Measurements from ENCODE around the gene CCDC28B. TPM values are rescaled to one million over a fixed set of nuclear protein-coding genes. Genes with fewer than 3 reads are reported as not detected.

Gene CCDC28B
- total RNA-seq, 1 donor from 2014 or later = 58.5 TPM

DNA sequence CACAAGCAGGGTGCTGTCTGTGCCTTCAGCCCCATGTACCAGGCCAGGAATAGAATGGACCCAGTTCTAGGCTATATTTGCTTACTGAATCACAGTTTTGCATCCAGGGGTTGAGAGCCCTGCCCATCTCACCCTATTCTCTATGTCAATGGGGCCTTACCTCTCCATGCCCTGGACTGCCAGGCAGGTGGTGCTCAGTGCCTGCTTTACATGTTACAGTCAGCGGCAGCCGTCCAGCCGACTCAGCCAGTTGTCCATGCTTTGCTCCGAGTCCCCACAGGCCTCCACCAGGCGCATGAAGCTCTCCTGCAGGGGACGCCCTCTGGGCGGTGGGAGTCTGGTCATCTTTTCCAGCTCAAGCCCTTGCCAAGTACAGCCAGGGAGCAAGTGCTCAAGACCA lies 34.4 kb downstream of the CCDC28B start:
- Histone ChIP-seq H3K27ac (ENCODE audit: low read depth, low read length) (no peak overlapping the region), H3K36me3 (ENCODE audit: control insufficient read depth in 3 of 3, insufficient read depth in 3 of 3, low read length in 3 of 3) (peaks cover 17 to 25% (median 18%) of the 10 kb centered on the region in 3 donors), H3K9ac (ENCODE audit: low read depth in 1 of 3, low read length in 3 of 3) (no peak overlapping the region)

DNA sequence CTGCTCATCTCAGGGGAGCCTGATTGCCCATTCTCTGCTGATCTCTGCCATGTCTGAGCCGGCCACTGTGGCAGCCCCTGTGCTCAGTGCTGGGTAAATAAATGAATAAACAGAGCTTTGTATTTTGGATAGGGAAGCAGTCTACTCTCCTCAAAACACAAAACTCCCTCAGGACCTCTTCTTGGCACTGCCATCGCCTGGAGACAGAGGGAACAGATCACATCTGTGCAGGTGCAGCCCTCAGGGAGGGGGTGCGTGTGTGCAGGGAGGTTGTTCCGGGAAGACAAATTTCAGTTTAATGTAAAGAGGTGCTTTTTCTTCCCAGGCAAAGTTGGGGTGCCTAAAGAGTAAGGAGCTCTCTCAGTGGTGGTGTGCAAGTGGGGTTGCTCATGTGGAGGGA lies 38.9 kb downstream of the CCDC28B start:
- Histone ChIP-seq H3K4me3 (ENCODE audit: low read length in 3 of 3) (no peak overlapping the region), H3K9ac (ENCODE audit: low read depth in 1 of 3, low read length in 3 of 3) (no peak overlapping the region), H3K36me3 (ENCODE audit: control insufficient read depth in 3 of 3, insufficient read depth in 3 of 3, low read length in 3 of 3) (peaks cover 0 to 2% (median under 1%) of the 10 kb centered on the region in 3 donors), H3K27me3 (ENCODE audit: control insufficient read depth in 3 of 3, insufficient read depth in 3 of 3, low read length in 3 of 3) (no peaks in the 10 kb centered on the region), H3K9me3 (ENCODE audit: control insufficient read depth in 3 of 3, low read length in 3 of 3) (no peaks in the 10 kb centered on the region), H3K4me1 (ENCODE audit: control insufficient read depth in 3 of 3, insufficient read depth in 3 of 3, low read length in 3 of 3) (peaks cover 7 to 24% (median 22%) of the 10 kb centered on the region in 3 donors), H3K27ac (ENCODE audit: low read depth, low read length) (no peak overlapping the region)

More for the DNA sequence above, 34.4 kb downstream of the CCDC28B start:
- no peak overlapping the region for H3K4me3 ChIP-seq (ENCODE audit: low read length in 3 of 3)
- H3K27me3 ChIP-seq (ENCODE audit: control insufficient read depth in 3 of 3, insufficient read depth in 3 of 3, low read length in 3 of 3) = no peaks in the 10 kb centered on the region
- peaks cover 0 to 2% (median 0%) of the 10 kb centered on the region in 3 donors for H3K4me1 ChIP-seq (ENCODE audit: control insufficient read depth in 3 of 3, insufficient read depth in 3 of 3, low read length in 3 of 3)
- no peaks in the 10 kb centered on the region for H3K9me3 ChIP-seq (ENCODE audit: control insufficient read depth in 3 of 3, low read length in 3 of 3)

DNA sequence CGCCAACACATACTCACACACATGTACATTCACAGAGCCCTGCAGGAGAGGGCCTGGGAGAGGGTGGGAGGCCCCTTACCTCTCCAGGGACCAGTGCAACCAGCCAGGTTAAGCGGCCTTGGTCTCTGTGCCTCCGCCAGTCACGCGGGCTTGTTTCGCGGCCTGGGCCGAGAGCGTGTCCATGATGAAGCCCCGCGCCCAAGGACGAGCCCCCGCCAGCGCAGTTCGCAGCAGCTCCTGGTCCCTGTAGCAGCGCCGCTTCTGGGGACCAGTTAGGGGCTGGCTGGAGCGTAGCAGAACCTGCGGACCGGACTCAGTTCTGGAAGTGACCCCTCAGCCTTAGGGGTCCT lies 39.4 kb downstream of the CCDC28B start:
- no peaks in the 10 kb centered on the region for H3K36me3 ChIP-seq (ENCODE audit: control insufficient read depth in 3 of 3, insufficient read depth in 3 of 3, low read length in 3 of 3)
- peaks cover 7 to 24% (median 22%) of the 10 kb centered on the region in 3 donors for H3K4me1 ChIP-seq (ENCODE audit: control insufficient read depth in 3 of 3, insufficient read depth in 3 of 3, low read length in 3 of 3)
- peak overlapping the region; percentile 57 to 79 (median 70) for H3K9ac ChIP-seq (ENCODE audit: low read depth in 1 of 3, low read length in 3 of 3)
- H3K27me3 ChIP-seq (ENCODE audit: control insufficient read depth in 3 of 3, insufficient read depth in 3 of 3, low read length in 3 of 3) = no peaks in the 10 kb centered on the region
- peak overlapping the region; percentile 72 to 87 (median 78) for H3K4me3 ChIP-seq (ENCODE audit: low read length in 3 of 3)
- peak overlapping the region; percentile 75 for H3K27ac ChIP-seq (ENCODE audit: low read depth, low read length)
- no peaks in the 10 kb centered on the region for H3K9me3 ChIP-seq (ENCODE audit: control insufficient read depth in 3 of 3, low read length in 3 of 3)

DNA sequence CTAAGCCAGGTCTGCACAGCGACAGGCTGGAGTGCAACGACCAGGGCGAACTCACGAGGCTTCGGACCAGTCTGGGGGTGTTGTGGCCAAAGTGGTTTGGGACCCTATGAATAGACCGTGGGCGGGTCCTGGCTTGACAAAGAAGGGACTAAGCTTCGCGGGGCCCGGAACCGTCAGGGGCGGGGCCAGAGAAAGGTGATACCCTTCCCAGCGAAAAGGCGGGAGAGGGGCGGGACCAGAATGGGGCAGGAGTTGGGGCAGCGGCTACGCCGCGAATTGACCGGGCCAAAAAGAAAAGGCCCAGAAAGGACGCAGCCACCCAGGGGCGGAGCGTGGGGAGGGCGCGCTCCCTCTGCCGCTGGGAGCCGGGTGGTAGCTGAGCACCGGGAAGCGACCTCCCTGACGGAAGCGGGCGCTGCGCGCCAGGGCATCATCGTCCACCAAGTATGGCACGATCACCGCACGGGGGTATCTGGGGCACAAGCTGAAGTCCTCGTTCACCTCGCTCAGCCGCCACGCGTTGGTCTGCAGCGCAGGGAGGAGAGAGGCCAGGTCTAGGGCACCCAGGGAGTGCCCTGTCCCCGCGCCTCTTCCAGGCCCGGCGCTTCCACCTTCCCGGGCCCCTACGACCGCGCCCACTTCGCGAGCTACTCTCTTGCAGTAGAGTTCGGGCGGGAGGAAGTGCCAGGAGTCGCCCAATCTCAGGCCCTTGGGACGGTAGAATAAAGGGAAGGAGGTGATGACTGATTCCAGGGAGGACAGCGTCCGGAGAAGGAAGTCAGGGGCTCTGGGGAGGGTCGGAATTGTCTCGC lies 40.0 kb downstream of the CCDC28B start:
- Histone ChIP-seq H3K36me3 (ENCODE audit: control insufficient read depth in 3 of 3, insufficient read depth in 3 of 3, low read length in 3 of 3) (no peaks in the 10 kb centered on the region), H3K9ac (ENCODE audit: low read depth in 1 of 3, low read length in 3 of 3) (peak overlapping the region; percentile 57 to 79 (median 70)), H3K27ac (ENCODE audit: low read depth, low read length) (peak overlapping the region; percentile 75), H3K4me3 (ENCODE audit: low read length in 3 of 3) (peak overlapping the region; percentile 72 to 87 (median 78)), H3K27me3 (ENCODE audit: control insufficient read depth in 3 of 3, insufficient read depth in 3 of 3, low read length in 3 of 3) (no peaks in the 10 kb centered on the region), H3K4me1 (ENCODE audit: control insufficient read depth in 3 of 3, insufficient read depth in 3 of 3, low read length in 3 of 3) (peaks cover 8 to 24% (median 22%) of the 10 kb centered on the region in 3 donors), H3K9me3 (ENCODE audit: control insufficient read depth in 3 of 3, low read length in 3 of 3) (no peaks in the 10 kb centered on the region)

DNA sequence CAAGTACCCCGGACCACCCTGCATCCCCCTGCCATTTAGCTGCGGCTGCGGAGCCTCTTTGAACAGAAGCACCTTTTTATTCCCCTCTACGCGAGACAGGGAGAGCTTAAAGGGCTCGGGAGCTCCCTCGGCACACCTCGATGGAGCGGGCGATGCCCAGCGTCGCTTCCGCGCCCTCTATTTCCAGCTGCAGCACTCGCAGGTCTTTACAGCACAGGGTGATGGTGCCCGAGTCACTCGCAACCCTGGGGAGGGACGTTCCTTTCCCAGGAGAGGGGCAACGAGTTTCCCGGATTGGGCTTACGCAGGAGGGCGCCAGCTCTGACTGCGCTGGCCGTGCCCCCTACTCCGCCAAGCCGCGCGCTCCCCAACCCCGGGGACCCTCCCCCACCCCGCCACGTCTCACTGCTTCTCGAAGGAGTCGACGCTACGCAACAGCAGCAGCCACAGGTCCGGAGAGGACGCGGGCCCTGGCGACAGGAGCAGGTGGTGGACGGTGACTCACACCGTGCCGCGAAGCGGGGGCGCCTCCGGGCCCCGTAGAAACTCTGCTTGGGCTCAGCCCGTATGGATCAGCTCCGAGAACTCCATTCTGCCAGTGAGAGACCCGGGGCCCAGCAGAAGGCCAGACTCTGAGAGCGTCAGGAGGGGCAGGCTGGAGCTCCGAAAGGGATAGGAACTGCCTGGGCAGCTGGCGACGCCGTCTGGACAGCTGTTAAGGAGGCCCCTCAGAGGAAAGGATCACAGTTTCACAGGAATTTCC lies 40.8 kb downstream of the CCDC28B start:
- H3K9me3 ChIP-seq (ENCODE audit: control insufficient read depth in 3 of 3, low read length in 3 of 3) = no peaks in the 10 kb centered on the region
- peak overlapping the region; percentile 70 to 79 (median 74) for H3K9ac ChIP-seq (ENCODE audit: low read depth in 1 of 3, low read length in 3 of 3)
- H3K4me3 ChIP-seq (ENCODE audit: low read length in 3 of 3) = peak overlapping the region; percentile 72 to 87 (median 78)
- no peaks in the 10 kb centered on the region for H3K27me3 ChIP-seq (ENCODE audit: control insufficient read depth in 3 of 3, insufficient read depth in 3 of 3, low read length in 3 of 3)
- peak overlapping the region; percentile 75 for H3K27ac ChIP-seq (ENCODE audit: low read depth, low read length)
- H3K36me3 ChIP-seq (ENCODE audit: control insufficient read depth in 3 of 3, insufficient read depth in 3 of 3, low read length in 3 of 3) = no peaks in the 10 kb centered on the region
- peaks cover 13 to 30% (median 25%) of the 10 kb centered on the region in 3 donors for H3K4me1 ChIP-seq (ENCODE audit: control insufficient read depth in 3 of 3, insufficient read depth in 3 of 3, low read length in 3 of 3)

DNA sequence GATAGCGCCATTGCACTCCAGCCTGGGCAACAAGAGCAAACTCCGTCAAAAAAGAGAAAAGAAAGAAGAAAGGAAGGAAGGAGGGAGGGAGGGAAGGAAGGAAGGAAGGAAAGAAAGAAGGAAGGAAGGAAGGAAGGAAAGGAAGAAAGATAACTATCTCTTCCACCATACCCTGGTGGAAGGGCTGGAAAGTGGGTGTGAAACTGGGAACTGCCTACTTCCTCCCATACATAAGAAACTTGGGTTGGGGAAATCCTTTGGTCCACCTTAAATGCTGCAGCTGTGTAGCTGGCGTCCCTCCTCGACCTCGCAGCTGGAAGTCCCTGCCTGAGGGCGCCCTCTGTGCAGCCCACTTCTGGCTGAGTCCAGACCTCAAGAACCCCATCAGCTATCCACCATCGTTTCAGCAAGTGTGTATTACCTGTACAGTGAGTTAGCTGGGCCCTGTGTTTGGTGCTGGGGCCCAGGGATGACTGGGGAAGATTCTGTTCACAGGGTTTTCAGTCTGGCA lies 42.0 kb downstream of the CCDC28B start:
- Histone ChIP-seq H3K9me3 (ENCODE audit: control insufficient read depth in 3 of 3, low read length in 3 of 3) (no peaks in the 10 kb centered on the region), H3K27me3 (ENCODE audit: control insufficient read depth in 3 of 3, insufficient read depth in 3 of 3, low read length in 3 of 3) (no peaks in the 10 kb centered on the region), H3K9ac (ENCODE audit: low read depth in 1 of 3, low read length in 3 of 3) (peak overlapping the region in 1 of 3 donors; percentile 25), H3K36me3 (ENCODE audit: control insufficient read depth in 3 of 3, insufficient read depth in 3 of 3, low read length in 3 of 3) (no peaks in the 10 kb centered on the region), H3K4me3 (ENCODE audit: low read length in 3 of 3) (peak overlapping the region in 1 of 3 donors; percentile 49), H3K27ac (ENCODE audit: low read depth, low read length) (no peak overlapping the region), H3K4me1 (ENCODE audit: control insufficient read depth in 3 of 3, insufficient read depth in 3 of 3, low read length in 3 of 3) (peaks cover 17 to 40% (median 34%) of the 10 kb centered on the region in 3 donors)

DNA sequence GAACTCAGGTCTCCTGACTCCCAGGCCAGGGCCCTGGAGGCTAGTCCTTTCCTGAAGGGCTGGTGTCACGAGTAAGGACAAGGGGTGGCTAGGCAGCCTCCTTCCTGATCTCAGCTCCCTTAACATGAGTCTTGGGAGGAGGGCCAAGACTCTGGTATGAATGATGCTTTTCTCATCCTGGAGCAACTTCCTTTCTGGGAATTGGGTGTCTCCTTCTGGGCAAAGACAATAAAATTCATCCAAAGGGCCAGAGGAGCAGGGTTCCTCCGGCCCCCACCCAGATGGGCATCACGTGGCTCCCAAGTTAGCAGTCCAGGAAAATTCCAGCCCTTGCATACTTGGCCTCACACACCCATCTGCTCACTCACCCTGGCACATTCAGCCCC lies 46.5 kb downstream of the CCDC28B start, which contains the start of gene FAM167B:
Gene FAM167B (plus strand): TSS at position 335 of the 386 bp plus-strand sequence. CDS start 200 bp downstream, outside the sequence.
- Histone ChIP-seq H3K9ac (ENCODE audit: low read depth in 1 of 3, low read length in 3 of 3) (peak within 1 kb of the TSS in 2 of 3 donors; percentile 33 to 40), H3K36me3 (ENCODE audit: control insufficient read depth in 3 of 3, insufficient read depth in 3 of 3, low read length in 3 of 3) (no peaks in the 10 kb centered on the region), H3K4me3 (ENCODE audit: low read length in 3 of 3) (peak within 1 kb of the TSS in 2 of 3 donors; percentile 29 to 38), H3K9me3 (ENCODE audit: control insufficient read depth in 3 of 3, low read length in 3 of 3) (no peaks in the 10 kb centered on the region), H3K4me1 (ENCODE audit: control insufficient read depth in 3 of 3, insufficient read depth in 3 of 3, low read length in 3 of 3) (peaks cover 22 to 50% (median 27%) of the 10 kb centered on the region in 3 donors), H3K27me3 (ENCODE audit: control insufficient read depth in 3 of 3, insufficient read depth in 3 of 3, low read length in 3 of 3) (no peaks in the 10 kb centered on the region), H3K27ac (ENCODE audit: low read depth, low read length) (peak within 1 kb of the TSS; percentile 54)

DNA sequence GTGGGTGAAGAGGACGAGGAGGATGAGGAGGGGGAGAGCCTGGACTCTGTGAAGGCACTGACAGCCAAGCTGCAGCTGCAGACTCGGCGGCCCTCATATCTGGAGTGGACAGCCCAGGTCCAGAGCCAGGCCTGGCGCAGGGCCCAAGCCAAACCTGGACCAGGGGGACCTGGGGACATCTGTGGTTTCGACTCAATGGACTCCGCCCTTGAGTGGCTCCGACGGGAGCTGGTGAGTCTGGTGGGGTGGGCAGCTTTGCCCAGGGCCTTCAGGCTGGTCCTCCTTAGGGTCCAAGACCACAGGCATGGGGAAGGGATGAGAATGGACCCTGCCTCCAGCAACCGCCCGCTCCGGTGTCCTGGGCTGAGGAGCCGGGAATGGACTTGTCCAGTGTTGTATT lies 47.1 kb downstream of the CCDC28B start:
- Histone ChIP-seq H3K9ac (ENCODE audit: low read depth in 1 of 3, low read length in 3 of 3) (peak overlapping the region in 1 of 3 donors; percentile 40), H3K9me3 (ENCODE audit: control insufficient read depth in 3 of 3, low read length in 3 of 3) (no peaks in the 10 kb centered on the region), H3K27me3 (ENCODE audit: control insufficient read depth in 3 of 3, insufficient read depth in 3 of 3, low read length in 3 of 3) (no peaks in the 10 kb centered on the region), H3K27ac (ENCODE audit: low read depth, low read length) (peak overlapping the region; percentile 46), H3K4me1 (ENCODE audit: control insufficient read depth in 3 of 3, insufficient read depth in 3 of 3, low read length in 3 of 3) (peaks cover 23 to 49% (median 32%) of the 10 kb centered on the region in 3 donors), H3K36me3 (ENCODE audit: control insufficient read depth in 3 of 3, insufficient read depth in 3 of 3, low read length in 3 of 3) (no peaks in the 10 kb centered on the region), H3K4me3 (ENCODE audit: low read length in 3 of 3) (peak overlapping the region in 2 of 3 donors; percentile 29 to 38)

DNA sequence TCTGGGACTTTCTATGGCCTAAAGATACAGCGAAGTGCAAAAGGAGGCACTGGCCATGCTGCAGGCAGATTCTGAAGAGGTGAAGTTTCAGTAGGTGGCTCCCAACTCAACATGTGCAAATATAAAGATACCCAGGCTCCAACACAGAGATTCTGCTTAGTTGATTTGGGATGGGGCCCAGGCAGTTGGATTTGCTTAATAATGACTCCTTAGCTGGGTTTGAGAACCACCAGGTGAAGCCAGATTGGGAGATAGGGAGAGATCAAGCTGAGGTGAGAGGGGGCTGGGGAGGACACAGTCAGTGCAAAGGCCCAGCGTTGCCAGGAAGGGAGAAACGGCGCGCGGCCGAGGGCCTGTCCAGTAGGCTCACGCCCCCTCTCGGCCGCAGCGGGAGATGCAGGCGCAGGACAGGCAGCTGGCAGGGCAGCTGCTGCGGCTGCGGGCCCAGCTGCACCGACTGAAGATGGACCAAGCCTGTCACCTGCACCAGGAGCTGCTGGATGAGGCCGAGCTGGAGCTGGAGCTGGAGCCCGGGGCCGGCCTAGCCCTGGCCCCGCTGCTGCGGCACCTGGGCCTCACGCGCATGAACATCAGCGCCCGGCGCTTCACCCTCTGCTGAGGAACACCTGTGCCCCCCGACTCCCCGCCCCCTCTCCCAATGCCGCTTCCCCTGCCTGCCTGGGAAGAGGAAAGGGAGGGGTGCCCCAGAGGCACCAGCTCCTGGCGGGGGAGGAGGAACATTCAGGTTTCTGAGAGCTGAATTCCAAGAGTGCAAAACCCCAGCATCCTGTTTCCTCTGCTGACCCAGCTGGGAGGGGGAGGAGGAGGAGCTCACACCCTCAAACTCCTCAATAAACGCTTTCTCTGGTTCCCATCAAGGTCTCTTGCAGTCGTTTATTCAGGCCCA lies 47.8 kb downstream of the CCDC28B start:
- H3K36me3 ChIP-seq (ENCODE audit: control insufficient read depth in 3 of 3, insufficient read depth in 3 of 3, low read length in 3 of 3) = no peaks in the 10 kb centered on the region
- peak overlapping the region; percentile 46 for H3K27ac ChIP-seq (ENCODE audit: low read depth, low read length)
- H3K9ac ChIP-seq (ENCODE audit: low read depth in 1 of 3, low read length in 3 of 3) = peak overlapping the region in 2 of 3 donors; percentile 32 to 33
- no peaks in the 10 kb centered on the region for H3K9me3 ChIP-seq (ENCODE audit: control insufficient read depth in 3 of 3, low read length in 3 of 3)
- H3K4me3 ChIP-seq (ENCODE audit: low read length in 3 of 3) = no peak overlapping the region
- no peaks in the 10 kb centered on the region for H3K27me3 ChIP-seq (ENCODE audit: control insufficient read depth in 3 of 3, insufficient read depth in 3 of 3, low read length in 3 of 3)
- peaks cover 28 to 52% (median 32%) of the 10 kb centered on the region in 3 donors for H3K4me1 ChIP-seq (ENCODE audit: control insufficient read depth in 3 of 3, insufficient read depth in 3 of 3, low read length in 3 of 3)

All from skeletal muscle tissue (tissue), 4 donors.